Measurements from ENCODE around the gene HOXD1.

Gene HOXD1

DNA sequence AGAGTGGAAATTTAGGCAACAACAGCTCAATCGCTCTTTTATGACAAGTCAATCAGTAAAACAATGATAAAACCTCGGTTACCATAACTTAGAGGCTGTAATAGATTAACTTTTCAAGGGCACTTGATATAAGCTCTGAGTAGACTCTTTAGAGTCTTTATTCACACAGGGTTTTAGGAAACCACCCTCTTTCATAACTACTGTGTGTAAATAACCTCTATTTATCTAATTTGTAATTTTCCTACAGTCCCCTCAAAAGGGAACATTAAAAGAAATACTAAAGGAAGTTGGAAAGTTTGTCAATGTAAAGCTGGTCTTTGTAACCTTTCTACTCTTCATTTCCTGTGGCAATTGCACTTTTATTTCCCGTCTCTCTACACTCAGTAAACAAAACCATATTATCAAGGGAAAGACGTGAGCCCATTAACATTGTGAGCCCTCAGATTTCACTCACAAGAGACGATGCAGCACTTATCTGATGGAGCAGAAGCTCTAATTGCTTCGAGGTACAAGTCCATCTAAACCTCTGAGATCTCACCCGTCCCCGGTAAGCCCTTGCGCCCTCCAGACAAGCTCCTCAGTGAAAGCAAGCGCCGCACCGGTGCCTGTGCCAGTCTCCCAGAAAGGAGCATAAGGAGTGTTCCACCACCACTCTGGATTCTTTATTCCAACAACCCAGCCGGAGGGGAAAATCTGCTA is 1.1 kb upstream of the HOXD1 start:
- peak; percentile 65 for DNase-seq

DNA sequence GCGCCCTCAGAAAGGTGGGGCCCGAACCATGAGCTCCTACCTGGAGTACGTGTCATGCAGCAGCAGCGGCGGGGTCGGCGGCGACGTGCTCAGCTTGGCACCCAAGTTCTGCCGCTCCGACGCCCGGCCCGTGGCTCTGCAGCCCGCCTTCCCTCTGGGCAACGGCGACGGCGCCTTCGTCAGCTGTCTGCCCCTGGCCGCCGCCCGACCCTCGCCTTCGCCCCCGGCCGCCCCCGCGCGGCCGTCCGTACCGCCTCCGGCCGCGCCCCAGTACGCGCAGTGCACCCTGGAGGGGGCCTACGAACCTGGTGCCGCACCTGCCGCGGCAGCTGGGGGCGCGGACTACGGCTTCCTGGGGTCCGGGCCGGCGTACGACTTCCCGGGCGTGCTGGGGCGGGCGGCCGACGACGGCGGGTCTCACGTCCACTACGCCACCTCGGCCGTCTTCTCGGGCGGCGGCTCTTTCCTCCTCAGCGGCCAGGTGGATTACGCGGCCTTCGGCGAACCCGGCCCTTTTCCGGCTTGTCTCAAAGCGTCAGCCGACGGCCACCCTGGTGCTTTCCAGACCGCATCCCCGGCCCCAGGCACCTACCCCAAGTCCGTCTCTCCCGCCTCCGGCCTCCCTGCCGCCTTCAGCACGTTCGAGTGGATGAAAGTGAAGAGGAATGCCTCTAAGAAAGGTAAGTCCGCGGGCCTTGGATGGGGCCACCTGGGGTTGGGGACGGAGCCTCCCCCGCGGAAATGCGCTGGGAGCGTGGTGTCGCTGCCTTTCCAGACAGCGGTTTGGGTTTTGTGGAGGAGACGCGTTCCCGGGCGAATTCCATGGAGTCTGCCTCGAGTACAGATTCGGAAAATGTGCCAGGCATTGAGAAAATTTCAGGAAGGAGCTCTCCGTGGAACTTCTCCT is 559 bp downstream of the HOXD1 start:
- peak; percentile 64 for DNase-seq

DNA sequence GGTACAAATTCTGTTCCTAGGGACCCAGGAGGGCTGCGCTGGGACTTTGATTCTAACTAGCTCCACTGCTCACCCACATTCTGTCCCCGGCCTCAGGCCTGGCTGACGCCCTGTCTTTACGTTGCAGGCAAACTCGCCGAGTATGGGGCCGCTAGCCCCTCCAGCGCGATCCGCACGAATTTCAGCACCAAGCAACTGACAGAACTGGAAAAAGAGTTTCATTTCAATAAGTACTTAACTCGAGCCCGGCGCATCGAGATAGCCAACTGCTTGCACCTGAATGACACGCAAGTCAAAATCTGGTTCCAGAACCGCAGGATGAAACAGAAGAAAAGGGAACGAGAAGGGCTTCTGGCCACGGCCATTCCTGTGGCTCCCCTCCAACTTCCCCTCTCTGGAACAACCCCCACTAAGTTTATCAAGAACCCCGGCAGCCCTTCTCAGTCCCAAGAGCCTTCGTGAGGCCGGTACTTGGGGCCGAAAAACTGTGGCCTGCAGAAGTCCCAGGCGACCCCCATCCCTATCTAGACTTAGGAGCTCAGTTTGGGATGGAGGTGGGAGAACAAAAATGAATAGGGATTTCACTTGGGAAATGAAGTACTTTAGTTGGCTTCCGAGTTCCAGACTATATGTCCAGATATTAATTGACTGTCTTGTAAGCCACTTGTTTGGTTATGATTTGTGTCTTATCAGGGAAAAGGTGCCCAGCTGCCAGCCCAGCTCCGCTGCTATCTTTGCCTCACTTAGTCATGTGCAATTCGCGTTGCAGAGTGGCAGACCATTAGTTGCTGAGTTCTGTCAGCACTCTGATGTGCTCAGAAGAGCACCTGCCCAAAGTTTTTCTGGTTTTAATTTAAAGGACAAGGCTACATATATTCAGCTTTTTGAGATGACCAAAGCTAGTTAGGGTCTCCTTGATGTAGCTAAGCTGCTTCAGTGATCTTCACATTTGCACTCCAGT is 1.5 kb downstream of the HOXD1 start:
- peak; percentile 36 for DNase-seq

DNA sequence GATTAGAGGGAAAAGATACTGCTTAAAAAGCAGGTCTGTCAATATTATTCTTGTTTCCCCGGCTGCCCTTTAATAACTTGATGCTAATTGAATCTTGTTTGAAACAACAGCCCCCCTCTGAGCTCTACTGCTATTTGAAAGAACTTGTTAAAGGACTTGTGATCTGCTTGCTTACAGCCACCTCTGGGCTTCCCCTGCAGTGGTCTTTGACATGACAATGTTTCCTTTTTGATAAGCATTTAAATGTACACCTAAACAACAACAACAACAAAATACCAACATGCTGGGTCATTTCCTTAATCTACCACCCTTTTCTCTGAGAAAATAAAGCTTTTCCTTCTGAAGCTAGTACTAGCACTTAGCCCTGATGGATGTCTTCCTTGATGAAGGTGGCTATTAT is 3.9 kb downstream of the HOXD1 start:
- peak; percentile 35 for DNase-seq

DNA sequence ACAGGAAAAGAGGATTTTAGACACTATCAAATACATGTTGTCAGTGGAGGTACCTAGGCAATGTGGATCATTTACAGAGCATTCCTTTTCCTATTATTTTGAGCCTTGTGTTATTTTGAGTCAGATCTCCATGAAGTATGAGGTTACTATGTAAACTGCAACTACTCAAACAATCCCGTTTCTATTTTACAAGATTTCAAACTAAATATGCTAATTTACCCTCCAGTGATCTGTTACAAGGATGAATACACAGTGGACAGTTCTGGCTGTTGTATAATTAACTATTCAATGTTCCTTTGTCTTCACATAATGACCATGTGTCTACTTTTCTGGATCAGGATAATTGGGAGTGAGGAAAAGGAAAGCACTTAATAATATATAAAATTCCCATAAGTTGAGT is 4.6 kb downstream of the HOXD1 start:
- DNase-seq = peak; percentile 80

DNA sequence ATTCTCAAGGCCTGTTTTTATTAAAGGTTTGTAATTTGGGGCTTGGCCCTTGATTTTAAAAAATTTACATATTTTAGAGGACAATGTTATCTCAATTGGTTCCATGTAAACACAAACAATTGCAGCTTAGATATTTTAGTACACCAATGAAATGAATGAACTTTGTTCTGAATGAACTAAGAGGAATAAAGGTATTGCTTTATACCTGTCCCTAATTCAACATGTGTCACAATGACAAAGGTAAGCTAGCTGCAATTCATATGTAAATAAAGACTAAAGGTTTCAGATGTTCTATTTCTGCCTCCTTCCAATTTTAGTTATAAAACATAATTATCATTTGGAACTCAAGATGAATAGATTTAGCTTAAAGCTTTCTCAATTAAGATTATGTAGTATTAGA is 11.4 kb downstream of the HOXD1 start:
- no peak for DNase-seq

DNA sequence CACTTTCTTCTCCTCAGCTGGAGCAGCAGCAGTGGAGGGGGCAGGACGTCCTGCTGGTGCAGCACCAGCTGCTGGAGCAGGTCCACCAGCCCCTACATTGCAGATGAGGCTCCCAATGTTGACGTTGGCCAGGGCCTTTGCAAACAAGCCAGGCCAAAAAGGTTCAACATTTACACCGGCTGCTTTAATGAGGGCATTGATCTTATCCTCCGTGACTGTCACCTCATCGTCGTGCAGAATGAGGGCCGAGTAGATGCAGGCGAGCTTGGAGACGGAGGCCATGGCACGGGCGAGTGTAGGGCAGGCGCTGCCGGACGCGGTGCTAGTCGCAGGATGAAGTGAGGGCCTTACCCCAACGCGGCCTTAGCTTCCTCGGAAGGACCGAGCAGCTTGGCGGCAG is 12.5 kb downstream of the HOXD1 start:
- DNase-seq = no peak

DNA sequence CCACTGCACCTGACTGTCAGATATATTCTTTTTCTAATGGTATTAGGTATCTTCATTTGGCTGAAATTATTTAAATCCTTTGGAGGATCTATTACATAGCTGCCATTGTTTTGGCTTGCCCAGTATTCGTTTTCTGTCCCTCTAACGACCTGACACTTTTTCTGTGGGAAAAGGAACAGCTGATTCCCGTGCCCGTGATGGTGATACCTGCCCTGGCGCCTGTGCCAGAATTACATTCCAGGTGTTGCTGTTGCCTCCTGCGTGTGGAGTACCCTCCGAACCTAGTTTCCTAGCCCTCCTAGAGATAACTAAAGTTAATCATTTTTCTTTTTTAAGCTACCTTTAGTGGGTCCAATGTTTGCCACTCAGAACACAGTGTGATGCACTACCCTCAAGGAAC is 14.0 kb downstream of the HOXD1 start:
- DNase-seq = no peak

DNA sequence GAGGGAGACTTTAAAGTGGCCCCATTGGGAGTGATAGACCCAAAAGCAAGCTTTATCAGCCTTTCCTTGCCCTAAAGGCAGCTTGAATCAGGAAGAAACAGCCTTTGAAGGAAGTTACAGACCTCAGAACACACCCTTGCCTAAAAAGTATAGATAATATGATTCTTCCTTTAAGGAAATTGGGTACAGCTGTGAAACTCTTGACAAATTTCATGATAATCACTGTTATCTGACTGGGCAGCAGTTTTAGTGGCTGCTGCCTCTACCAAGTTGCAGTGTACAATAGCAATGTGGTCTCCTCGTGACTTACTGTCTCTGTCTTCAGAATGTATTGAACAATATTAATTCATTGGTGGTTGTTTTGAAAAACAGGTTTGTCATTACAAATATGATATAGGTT is 16.7 kb downstream of the HOXD1 start:
- no peak for DNase-seq

DNA sequence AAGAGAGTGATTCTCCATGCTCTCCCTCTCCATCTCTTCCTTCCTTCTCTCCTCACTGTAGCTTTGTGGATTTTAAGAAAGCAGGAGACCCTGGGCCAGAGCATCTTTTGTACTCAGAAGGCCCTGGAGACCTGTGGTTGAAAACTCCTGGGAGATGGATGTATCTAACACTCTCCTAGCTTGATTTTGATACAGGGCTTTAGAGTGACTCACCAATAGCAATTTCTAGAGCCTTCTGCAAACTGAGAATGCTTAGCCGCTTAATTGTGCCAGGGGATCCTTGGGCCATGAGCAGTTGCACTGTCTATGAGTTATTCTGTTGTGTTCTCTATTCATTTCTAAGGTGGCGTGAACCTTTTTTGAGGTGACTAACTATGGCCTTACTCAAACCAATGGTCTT is 17.7 kb downstream of the HOXD1 start:
- DNase-seq = no peak

DNA sequence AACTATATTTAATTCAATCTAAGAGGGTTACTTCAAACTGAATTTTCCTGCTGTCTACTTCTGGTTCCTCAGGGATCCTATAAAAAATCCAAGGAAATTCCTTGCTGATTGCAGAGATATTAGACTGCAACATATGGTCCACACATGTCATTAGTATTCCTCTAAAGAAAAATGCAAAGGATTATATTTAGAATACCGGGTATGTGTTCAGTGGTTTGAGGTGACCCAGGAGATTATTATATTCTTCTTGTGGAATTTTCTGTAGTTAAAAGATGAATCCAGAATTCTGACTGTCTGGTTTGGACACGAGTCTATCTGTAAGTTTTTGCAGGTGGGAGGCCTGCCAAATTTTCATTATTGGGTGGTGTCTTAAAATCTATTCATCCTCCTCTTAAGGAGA is 18.2 kb downstream of the HOXD1 start:
- DNase-seq = no peak

DNA sequence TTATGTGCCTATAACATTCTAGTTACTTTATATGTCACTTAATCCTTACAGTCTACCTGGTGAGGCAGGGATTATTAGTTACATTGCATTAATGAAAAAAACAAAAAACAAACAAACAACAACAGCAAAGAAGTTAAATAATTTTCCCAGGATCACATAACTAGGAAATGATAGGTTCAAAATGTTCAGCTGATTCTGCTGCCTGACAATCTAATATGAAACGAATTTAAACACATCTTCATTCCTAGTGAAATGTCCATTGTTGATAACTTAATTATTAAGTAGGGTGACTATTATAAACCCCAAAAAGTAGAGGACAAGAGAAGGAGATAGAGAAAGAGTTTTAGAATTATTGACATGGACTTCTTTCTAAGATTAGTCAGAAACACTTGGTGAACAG is 22.6 kb downstream of the HOXD1 start:
- no peak for DNase-seq

DNA sequence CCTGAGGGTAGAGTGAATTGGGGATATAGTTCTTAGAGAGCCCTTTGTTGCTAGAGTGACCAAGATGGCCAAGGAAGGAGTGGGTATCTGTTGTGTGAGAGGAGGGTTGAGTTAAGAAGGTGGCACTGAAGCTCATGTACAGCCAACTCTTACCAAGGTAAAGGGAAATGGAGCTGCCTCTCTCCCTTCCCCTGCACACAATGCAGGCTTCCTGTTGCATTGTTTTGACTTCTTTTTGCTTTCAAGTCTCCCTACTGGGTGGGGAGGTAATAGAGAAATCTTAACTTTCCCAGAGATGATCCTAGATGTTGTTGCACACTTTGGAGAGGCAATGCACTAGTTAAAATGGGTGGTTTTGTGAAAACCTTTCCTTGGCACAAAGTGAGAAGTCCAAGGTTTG is 23.8 kb downstream of the HOXD1 start:
- DNase-seq = no peak

DNA sequence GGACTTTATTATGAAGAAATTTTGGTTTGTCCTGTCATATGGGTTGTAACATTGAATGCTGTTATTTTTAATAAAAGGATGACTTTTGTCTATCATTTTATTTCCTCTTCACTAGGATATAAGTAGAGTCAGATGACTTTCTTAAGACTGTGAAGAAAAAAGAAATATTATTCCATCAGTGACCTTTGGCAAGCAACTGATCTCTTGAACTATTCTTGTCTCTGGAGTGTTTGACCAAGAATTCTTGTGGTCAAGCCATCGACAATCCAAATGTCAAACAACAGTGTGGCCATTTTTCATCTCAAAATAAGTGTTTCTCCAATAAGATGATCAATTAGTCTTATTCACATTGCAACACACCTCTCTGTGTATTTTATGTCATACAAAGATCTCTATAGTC is 24.9 kb downstream of the HOXD1 start:
- no peak for DNase-seq

DNA sequence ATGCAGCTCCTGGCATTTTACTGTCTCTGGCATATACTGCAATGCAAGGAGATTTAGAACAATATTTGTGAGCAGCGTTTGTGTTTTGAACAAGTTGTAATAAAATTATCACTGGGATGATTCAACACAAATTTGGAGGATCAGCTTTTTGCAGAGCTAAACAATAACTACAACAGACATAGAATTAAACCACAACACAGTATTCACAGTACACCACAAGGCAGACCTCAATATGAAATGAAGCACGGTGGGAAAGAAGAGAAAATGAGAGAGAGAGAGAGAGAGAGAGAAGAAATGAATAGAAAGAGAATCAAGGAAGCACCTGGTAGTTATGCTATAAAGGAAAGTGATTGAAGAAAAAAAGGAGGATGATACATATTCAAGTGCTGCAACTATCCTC is 39.4 kb downstream of the HOXD1 start:
- DNase-seq = no peak

DNA sequence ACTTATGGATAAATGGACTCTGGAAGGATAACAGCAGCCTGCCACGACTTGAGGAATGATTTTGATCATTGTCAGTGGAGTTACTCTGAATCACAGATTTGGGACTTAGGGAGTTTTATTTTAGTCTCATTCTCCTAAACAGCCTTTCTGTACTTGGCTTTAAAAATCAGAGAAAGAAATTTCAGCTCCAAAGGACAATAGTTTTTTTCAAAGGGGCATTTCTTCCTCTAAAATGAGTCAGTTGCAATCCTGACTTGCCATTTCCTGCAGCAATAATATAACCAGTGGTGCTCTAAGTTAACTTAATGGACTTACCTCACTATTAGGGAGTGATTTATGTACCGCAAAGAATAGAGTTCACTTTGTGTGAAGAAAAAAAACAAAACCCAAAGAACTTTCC is 45.7 kb downstream of the HOXD1 start:
- DNase-seq = peak; percentile 2

DNA sequence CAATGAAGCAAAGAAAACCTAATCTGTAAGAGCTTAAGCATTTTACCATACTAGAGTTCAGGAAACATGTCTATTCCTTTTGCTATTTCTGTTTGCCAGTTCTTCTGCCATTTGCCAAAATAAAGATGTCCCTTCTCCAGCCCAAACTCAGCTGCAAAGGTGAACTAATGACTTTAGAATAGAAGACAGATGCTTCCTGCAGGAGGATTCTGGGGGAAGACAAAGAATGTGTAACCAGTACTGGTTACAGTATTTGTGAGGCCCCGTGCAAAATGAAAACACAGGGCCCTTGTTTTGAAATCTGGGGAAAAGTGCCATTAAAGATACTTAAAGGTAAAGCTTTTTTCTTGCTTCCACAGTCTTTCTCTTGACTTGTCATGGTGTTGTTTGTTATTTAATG is 46.5 kb downstream of the HOXD1 start:
- no peak for DNase-seq

DNA sequence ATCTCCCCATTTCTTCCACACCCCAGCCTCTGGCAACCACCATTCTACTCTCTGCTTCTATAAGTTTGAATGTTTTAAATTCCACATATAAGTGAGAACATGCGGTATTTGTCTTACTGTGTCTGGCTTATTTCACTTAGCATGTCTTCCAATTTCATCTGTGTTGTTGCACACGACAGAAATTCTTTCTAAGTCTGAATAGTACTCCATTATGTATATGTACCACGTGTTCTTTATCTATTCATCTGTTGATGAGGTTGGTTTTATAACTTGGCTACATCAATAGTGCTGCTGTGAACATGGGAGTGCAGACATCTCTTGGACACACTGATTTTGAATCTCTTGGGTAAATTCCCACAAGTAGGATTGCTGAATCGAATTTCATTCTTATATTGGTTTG is 49.0 kb downstream of the HOXD1 start:
- DNase-seq = no peak

DNA sequence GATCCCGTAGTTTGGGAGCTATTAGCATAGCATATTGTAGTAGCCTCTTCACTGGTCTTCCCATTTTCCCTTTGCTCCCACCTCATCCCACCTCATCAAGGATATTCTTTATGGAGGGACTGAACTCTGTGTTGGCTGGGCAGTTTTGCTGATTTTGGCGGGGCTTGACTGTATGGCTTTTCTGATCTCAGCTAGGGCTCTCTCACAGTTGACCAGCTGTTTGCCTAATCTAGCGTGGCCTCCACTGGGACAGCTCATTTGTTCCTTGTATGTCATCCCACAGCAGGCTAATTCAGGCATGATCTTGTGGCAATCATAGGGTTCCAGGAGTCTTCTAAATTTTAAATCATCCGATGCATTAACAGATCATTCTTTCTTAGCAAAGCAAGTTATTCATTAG is 50.6 kb downstream of the HOXD1 start:
- DNase-seq = no peak

DNA sequence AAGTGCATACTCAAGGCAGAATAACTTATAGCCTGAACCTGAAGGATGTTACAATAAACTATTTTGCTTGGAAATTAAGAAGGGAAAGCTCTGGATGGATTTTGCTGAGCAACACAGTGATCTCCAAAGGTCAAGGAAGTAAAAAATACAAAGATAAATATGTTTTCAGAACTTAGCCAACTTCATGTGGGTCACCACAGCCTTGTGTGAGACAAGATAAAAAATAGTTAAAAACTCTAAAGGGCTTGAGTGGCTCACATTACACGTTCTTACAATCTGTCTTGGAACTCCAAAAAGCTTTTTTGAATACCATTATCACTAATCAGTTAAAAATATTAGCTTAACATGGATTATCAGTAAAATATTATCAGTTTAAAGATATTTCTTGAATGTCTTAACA is 51.8 kb downstream of the HOXD1 start:
- DNase-seq = no peak
